Smooth muscle cell (in vitro differentiated cells): Measurements from ENCODE around the gene KIAA1671. TPM values are rescaled to one million over a fixed set of nuclear protein-coding genes. Genes with fewer than 3 reads are reported as not detected.
A peak's percentile ranks its signal among the peaks of the same experiment; 100 is the strongest.

Source experiments
- DNase-seq: peaks from one replicate; lab custom pipeline; 2025; ENCODE audit not compliant: unreplicated experiment; lab: John Stamatoyannopoulos, UW
- H2AFZ ChIP-seq: fragments of 200-600 bp; sonication (generic); 2 replicates; pipeline ENCODE4 v1.6.0; 2016; ENCODE audit warnings: antibody characterized with exemption, low read depth, mild to moderate bottlenecking
- H3F3A ChIP-seq: fragments of 200-600 bp; sonication (generic); 2 replicates; pipeline ENCODE4 v1.6.0; 2017; ENCODE audit warnings: antibody characterized with exemption, low read depth
- H3K27ac ChIP-seq: fragments of 200-600 bp; sonication (generic); 2 replicates; pipeline ENCODE4 v1.5.1; 2016; ENCODE audit warnings: low read depth, mild to moderate bottlenecking
- H3K27me3 ChIP-seq: fragments of 200-600 bp; sonication (generic); 2 replicates; pipeline ENCODE4 v1.6.1; 2016; ENCODE audit warnings: low read depth, mild to moderate bottlenecking
- H3K36me3 ChIP-seq: fragments of 200-600 bp; sonication (generic); 2 replicates; pipeline ENCODE4 v1.5.1; 2016; ENCODE audit warnings: low read depth
- H3K4me1 ChIP-seq: fragments of 200-600 bp; sonication (generic); 2 replicates; pipeline ENCODE4 v1.5.1; 2016; ENCODE audit warnings: low read depth
- H3K4me2 ChIP-seq: fragments of 200-600 bp; sonication (generic); 2 replicates; pipeline ENCODE4 v1.6.0; 2016; ENCODE audit warnings: mild to moderate bottlenecking
- H3K4me3 ChIP-seq: fragments of 200-600 bp; sonication (generic); 2 replicates; pipeline ENCODE4 v1.5.1; 2016; ENCODE audit warnings: mild to moderate bottlenecking
- H3K79me2 ChIP-seq: fragments of 200-600 bp; sonication (generic); 2 replicates; pipeline ENCODE4 v1.6.0; 2016; ENCODE audit warnings: low read depth, mild to moderate bottlenecking
- H3K9ac ChIP-seq: fragments of 200-600 bp; sonication (generic); 2 replicates; pipeline ENCODE4 v1.6.0; 2016; ENCODE audit warnings: low read depth
- H3K9me3 ChIP-seq: fragments of 200-600 bp; sonication (generic); replicated peaks from 2 replicates; pipeline ENCODE4 v1.5.1; 2016; ENCODE audit warnings: low read depth
- H4K20me1 ChIP-seq: fragments of 200-600 bp; sonication (generic); 2 replicates; pipeline ENCODE4 v1.6.0; 2016; ENCODE audit warnings: low read depth
- WGBS: methylation state at CpG from one replicate; pipeline ENCODE4 v1.1.7; 2016; ENCODE audit warnings: low lambda C conversion rate; 5-methylcytosine and 5-hydroxymethylcytosine counted together
- polyA plus RNA-seq: library from polyadenylated mRNA; unstranded; fragments of >200 nt; fragmentation: Nextera tagmentation; extraction: Ambion mirVana; gene quantifications from 2 replicates; pipeline ENCODE4 v1.2.1, GENCODE V29; 2016
- total RNA-seq: library from RNA; depleted of rRNA; stranded (reverse); fragments of >200 nt; gene quantifications from 2 replicates; pipeline ENCODE4 v1.2.3, GENCODE V29; 2014
- TF ChIP-seq, protein P1 (sequence below): fragments of 200-600 bp; sonication (generic); IDR thresholded peaks from 2 replicates; pipeline ENCODE4 v1.5.1; 2017; ENCODE audit warnings: borderline replicate concordance, mild to moderate bottlenecking, antibody characterized with exemption; ENCODE audit not compliant: insufficient read depth, poor library complexity, severe bottlenecking

Gene KIAA1671
- total and polyA plus RNA-seq, 2 experiments from 2014 or later: 1.7 to 7.6 TPM

DNA sequence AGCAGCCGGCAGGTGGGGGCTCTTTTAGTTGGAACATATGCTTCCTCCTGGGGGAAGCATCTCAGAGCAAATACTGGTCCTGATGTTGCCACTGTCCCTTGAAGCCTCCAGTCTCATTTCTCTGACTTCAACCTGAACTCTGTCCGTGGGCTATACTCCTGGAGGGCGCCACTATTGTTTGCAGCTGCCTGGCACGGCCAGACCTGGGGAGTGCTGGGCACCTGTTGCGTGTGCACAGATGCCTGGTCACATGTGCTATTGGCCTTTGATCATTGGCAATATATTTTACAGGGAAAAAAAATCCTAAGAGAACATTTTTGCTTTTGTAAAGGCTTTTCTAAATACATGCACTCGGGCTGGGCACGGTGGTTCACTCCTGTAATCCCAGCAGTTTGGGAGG, 24.2 kb upstream of the KIAA1671 start:
- Histone ChIP-seq H3K27ac (no peak overlapping the region), H3K9me3 (no peaks in the 10 kb centered on the region), H3F3A (no peaks in the 10 kb centered on the region), H3K4me1 (no peaks in the 10 kb centered on the region), H3K27me3 (no peaks in the 10 kb centered on the region), H3K79me2 (no peaks in the 10 kb centered on the region), H3K4me3 (no peak overlapping the region), H3K36me3 (no peaks in the 10 kb centered on the region), H3K4me2 (no peak overlapping the region), H3K9ac (no peak overlapping the region), H4K20me1 (no peaks in the 10 kb centered on the region), H2AFZ (no peak overlapping the region)
- no peak for DNase-seq
- 90% methylated on average over 7 of the region's 7 CpGs for WGBS
- TF ChIP-seq, protein P1, sequence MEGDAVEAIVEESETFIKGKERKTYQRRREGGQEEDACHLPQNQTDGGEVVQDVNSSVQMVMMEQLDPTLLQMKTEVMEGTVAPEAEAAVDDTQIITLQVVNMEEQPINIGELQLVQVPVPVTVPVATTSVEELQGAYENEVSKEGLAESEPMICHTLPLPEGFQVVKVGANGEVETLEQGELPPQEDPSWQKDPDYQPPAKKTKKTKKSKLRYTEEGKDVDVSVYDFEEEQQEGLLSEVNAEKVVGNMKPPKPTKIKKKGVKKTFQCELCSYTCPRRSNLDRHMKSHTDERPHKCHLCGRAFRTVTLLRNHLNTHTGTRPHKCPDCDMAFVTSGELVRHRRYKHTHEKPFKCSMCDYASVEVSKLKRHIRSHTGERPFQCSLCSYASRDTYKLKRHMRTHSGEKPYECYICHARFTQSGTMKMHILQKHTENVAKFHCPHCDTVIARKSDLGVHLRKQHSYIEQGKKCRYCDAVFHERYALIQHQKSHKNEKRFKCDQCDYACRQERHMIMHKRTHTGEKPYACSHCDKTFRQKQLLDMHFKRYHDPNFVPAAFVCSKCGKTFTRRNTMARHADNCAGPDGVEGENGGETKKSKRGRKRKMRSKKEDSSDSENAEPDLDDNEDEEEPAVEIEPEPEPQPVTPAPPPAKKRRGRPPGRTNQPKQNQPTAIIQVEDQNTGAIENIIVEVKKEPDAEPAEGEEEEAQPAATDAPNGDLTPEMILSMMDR: no peak

DNA sequence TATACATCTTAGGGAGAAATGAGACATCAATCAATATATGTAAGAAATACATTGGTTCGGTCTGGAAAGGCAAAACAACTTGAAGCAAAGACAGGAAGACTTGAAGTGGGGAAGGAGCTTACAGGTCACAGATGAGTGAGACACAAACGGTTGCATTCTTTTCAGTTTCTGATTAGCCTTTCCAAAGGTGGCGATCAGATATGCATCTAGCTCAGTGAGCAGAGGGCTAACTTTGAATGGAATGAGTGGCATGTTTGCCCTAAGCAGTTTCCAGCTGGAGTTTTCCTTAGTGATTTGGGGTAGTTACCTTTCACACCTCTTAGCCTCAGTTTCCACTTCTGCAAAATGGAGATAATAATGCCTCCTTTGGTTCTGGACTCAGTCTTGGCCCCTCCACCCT, 21.8 kb upstream of the KIAA1671 start:
- H3K27ac ChIP-seq: no peak overlapping the region
- WGBS: 49% methylated on average over 3 of the region's 3 CpGs
- no peaks in the 10 kb centered on the region for H3F3A ChIP-seq

DNA sequence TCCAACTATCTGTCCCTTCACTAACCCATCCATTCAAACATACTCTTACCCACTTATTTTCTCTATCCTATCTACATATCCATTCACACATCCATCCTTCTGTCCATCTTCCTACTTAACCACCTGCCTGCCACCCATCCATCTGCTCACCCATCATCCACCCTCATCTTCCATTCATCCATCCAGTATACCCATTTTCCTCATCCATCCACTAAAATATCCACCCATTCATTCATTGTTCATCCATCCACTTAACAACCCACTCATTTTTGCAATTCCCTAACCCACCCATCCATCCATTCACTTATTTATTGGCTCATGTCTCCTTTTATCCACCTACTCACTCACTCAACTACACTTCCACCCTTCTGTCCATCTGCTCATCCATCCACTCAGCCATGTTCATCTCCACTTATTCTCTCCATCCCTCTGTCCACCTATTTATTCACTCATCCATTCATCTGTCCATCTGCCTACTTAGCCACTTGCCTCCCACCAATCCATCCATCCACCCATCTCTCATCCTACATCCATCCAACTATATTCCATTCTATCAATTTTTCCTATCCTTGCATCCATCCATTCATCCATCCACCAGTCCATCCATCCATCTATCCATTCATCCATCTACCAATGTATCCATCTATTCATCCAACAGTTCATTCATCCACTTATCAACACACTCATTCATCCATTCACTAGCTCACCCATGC, 16.6 kb upstream of the KIAA1671 start:
- H3K4me2 ChIP-seq: no peak overlapping the region
- TF ChIP-seq, protein P1: no peak

More for the DNA sequence above, 21.8 kb upstream of the KIAA1671 start:
- H3K4me3 ChIP-seq: no peak overlapping the region
- DNase-seq: no peak
- H3K79me2 ChIP-seq: no peaks in the 10 kb centered on the region
- H3K36me3 ChIP-seq: no peaks in the 10 kb centered on the region
- peaks cover 3% of the 10 kb centered on the region for H3K4me1 ChIP-seq
- H3K27me3 ChIP-seq: no peaks in the 10 kb centered on the region
- TF ChIP-seq, protein P1: no peak
- no peak overlapping the region for H3K9ac ChIP-seq
- H4K20me1 ChIP-seq: no peaks in the 10 kb centered on the region
- H3K9me3 ChIP-seq: no peaks in the 10 kb centered on the region
- no peak overlapping the region for H3K4me2 ChIP-seq
- H2AFZ ChIP-seq: no peak overlapping the region

DNA sequence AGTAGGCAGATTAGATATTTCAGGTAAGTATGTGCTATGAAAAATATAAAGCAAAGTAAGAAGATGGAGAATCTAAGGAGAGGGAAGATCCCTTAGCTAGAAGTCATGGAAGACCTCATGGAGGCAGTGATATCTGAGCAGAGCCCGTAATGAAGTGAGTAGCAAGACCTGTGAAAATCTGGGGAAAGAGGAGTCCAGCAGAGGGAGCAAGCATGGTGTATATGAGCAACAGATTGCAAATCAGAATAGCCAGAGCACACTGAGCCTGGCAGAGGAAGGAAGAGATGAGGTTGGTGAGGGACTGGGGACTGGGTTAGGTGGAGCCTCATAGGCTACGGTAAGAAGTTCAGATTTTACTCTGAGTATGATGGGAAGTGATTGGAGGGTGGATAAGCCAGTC, 15.4 kb upstream of the KIAA1671 start:
- DNase-seq: no peak
- no peak overlapping the region for H3K4me2 ChIP-seq

More for the DNA sequence above, 16.6 kb upstream of the KIAA1671 start:
- H3K27ac ChIP-seq: no peak overlapping the region
- H3K4me1 ChIP-seq: peaks cover 3% of the 10 kb centered on the region
- no peak overlapping the region for H3K9ac ChIP-seq
- no peaks in the 10 kb centered on the region for H3K36me3 ChIP-seq
- H3K27me3 ChIP-seq: no peaks in the 10 kb centered on the region
- H3K79me2 ChIP-seq: no peaks in the 10 kb centered on the region
- no peaks in the 10 kb centered on the region for H3F3A ChIP-seq
- DNase-seq: no peak
- H2AFZ ChIP-seq: no peak overlapping the region
- no peak overlapping the region for H3K4me3 ChIP-seq
- no peaks in the 10 kb centered on the region for H4K20me1 ChIP-seq
- no peaks in the 10 kb centered on the region for H3K9me3 ChIP-seq

More for the DNA sequence above, 15.4 kb upstream of the KIAA1671 start:
- Histone ChIP-seq H3F3A (no peaks in the 10 kb centered on the region), H3K36me3 (no peaks in the 10 kb centered on the region), H3K9ac (no peak overlapping the region), H2AFZ (no peak overlapping the region), H4K20me1 (no peaks in the 10 kb centered on the region), H3K9me3 (no peaks in the 10 kb centered on the region), H3K27ac (no peak overlapping the region), H3K79me2 (no peaks in the 10 kb centered on the region), H3K27me3 (no peaks in the 10 kb centered on the region), H3K4me1 (peaks cover 3% of the 10 kb centered on the region), H3K4me3 (no peak overlapping the region)
- TF ChIP-seq, protein P1: peak; percentile 35
- 34% methylated on average over 2 of the region's 2 CpGs for WGBS
